ENCODE measurements around the gene SEC22C. TPM values are rescaled to one million over a fixed set of nuclear protein-coding genes. Genes with fewer than 3 reads are reported as not detected.

The SEC22C gene
- total RNA-seq, 1 donor from 2014 or later, result 33.1 TPM

DNA sequence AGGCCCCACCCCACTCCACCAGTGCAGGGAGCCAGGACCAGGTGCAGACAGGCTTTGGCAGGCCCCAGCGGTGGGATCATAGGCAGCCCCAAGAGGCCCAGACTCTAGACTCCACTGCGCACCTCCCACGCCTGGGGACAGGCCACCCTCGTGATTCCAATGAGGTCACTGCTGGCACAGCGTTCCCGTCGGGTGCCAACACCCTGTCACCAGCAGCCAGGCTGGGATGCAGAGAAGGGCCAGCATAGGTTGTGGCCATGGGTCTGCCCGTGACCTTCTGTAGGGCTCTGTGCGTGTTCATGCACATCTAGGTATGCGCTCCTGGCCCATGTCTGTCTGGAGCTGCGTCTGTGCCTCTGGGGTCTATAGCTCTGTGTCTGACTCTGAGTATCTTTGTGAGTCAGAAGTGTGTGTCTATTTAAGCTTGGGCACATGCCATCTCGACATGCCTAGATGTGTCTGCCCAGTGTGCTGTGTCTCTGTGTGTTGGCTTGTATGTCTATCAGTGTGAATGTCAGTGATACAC is 66.3 kb downstream of the SEC22C start:
- no peak for DNase-seq (ENCODE audit: low read depth)

DNA sequence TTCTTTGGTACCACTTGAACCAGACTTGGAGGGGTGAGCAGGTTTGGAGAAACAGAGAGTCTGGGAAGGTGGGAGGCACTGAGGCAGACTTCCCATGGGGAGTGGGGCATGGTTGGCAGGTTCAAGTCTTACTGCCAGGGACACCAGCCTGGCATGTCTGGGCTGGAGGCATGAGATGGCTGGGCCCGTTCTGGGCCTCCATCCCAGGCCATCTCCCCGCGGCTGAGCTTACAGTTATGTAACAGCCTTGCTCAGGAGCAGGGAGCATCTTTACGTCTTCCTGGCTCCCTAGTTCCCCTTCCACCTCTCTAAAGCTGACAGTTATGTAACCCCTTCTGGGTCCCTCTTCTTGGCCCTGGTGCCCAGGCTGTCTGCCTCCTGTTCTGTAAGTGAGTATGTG is 66.9 kb downstream of the SEC22C start:
- DNase-seq (ENCODE audit: low read depth), result no peak

DNA sequence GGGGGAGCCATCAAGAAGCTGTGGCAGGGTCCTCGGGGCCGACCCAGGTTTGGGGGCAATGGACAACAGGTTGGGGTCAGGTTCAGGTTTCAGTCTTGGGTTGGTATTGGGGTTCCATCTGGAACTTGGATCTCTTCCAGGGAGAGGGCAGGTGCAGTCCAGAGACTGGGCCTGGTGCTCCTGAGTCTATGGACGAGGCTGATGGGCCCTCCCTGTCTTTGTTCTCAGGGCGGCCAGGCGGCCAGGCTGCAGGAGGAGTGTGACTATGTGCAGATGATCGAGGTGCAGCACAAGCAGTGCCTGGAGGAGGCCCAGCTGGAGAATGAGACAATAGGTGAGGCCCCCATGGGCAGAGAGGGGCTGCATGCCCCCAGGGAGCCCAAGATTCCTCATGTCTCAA is 68.2 kb downstream of the SEC22C start:
- no peak for DNase-seq (ENCODE audit: low read depth)

DNA sequence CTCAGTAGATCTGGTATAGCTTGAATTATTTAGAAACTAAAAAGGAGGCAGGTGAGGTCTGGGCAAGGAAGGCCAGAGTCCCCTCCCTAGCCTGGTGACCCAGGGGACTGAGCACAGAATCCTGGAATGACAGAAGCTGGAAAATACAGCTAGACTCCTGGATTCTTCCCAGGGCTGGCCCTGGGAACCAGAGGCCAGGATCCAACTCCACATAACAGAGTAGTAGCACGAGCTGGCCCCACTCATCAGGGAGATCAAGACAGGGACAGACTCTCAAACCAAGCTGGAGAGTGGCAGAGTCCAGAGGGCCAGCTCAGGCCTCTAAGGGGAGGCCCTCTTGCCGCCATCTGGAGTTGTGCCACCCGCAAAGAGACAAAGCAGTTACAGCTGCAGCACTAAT is 68.6 kb downstream of the SEC22C start:
- DNase-seq (ENCODE audit: low read depth), result no peak

DNA sequence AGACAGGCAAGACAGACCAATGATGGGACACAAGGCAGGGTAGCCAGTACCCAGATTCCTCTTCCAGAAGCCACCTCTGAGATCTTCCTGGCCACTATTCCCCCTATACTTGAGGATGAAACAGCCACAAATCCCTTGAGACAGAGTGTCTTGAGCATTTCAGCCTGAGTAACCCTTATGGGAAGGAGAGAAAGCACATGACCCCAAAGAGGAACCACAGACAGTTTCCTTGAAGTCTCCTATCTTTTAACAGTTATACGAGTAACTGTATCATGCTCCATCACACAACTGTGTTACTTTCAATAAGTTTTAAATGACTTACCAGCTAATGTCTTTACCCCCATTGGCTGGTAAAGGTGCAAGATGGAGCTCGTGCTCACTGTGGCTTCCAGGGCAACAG is 70.0 kb downstream of the SEC22C start:
- no peak for DNase-seq (ENCODE audit: low read depth)

DNA sequence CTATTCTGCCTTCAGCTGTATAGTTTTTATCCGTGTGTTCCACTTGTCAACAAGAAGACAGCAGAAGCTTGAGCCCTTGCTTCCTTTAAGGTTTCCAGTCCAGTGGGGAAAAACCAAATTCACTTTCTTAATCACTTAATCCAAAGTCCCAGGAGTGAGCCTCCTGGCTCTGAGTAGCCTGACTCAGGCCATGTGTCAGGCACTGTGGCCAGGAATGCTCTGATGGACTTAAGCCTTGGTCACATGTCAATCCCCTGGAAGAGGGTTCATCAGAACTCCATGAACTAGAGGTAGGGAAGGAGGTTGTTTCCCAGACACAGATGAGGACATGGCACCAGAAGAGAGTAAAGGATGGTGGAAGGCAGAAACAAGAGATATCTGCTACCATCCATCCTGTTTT is 70.6 kb downstream of the SEC22C start:
- DNase-seq (ENCODE audit: low read depth), result no peak

DNA sequence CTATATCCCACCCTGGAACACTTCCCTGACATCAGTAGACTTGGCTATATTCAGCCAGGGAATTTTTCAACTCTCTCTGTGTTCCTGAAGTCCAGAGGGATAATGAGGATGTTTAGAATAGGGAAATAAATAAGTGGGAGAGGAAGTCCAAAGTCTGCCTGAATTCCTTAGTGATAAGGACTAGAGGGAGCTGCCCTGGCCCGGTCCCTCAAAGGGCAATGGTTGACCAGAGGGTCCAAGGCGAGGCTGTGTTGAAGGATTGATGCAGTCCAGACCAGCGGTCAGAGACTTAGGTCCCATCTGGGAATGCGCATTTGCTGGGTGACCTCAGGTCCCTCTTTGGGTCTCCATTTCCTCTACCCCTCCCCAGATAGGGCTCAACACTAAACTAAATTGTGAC is 71.4 kb downstream of the SEC22C start:
- no peak for DNase-seq (ENCODE audit: low read depth)

DNA sequence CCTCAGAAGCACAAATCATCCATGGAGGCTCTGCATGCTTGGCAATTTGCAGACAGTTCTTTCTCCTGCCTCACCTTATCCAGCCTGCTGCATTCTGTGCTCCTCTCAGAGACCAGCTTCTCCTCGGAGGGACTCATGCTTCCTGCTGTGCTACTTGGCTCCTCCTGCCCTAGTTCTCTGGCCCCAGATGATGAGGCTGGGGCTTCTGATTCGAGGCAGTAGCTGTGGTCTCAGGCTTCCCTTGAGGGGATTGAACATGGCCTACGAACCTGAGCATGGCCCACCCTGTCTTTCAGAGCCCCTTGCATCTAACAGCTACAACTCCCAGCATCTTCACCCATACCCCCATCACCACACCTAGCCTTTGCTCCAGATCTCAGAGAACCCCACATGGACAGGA is 72.7 kb downstream of the SEC22C start:
- DNase-seq (ENCODE audit: low read depth), result no peak

DNA sequence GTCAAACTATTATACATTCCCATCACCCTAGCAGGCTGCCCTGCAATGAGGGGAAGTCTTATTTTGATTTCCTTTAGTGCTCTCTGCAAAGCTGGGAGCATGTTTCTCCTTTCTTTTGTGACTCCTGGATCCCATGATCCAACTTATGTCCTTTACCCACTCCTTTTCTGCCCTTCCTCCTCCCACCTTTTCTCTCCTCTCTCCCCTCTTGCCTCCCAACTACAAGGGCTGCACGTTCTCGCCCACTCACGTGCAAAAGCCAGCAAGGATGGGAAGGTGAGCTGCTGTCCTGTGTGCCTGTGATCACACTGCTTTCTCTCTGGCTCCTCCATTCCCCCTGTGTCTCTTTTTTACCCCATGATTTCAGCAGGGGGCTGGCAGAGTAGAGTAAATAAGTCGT is 73.2 kb downstream of the SEC22C start:
- no peak for DNase-seq (ENCODE audit: low read depth)

DNA sequence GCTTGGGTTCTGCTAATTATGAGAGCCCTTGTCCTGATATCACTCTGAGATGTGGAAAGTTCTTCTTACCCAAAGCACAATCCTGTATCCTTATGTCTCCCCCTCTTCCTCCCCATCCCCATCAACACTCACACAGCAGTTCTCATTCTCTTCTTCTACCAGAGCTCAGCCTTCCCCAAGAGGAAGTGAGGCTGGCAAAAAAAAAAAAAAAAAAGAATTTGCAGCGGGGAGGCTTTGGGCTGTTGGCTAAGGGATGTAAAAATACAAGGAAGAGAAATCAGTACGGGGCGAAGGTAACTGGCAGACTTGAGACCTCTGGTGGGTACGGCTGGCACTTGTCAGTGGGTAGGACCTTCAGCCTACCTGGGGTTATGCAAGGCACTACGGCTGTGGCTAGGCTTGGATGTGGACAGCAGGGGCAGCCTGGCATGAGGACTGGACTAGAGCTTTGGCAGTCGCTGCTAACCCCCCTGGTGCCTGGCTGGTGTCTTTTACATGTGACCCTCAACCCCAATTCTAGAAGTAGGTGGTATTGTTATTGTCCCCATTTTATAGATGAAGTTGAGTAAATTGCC is 73.9 kb downstream of the SEC22C start:
- no peak for DNase-seq (ENCODE audit: low read depth)

DNA sequence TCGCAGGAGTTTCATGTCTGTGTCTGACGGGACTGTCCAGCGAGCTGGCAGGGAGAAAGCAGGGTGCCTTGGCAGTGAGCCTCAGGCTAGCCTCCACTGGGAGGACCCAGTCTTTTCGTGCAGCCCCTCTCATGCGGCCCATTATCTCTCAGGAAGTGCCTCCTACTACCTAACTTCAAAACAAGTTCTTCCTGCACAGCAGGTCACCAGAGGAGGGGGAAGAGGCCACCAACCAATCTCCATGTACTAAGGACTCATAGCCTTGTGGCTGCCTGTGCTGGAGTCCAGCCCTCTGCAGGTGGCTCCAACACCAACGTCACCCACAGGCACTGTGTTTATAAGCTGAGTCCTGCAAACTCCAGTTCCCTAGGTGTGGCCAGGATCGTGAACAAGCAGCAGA is 74.5 kb downstream of the SEC22C start:
- DNase-seq (ENCODE audit: low read depth), result no peak

DNA sequence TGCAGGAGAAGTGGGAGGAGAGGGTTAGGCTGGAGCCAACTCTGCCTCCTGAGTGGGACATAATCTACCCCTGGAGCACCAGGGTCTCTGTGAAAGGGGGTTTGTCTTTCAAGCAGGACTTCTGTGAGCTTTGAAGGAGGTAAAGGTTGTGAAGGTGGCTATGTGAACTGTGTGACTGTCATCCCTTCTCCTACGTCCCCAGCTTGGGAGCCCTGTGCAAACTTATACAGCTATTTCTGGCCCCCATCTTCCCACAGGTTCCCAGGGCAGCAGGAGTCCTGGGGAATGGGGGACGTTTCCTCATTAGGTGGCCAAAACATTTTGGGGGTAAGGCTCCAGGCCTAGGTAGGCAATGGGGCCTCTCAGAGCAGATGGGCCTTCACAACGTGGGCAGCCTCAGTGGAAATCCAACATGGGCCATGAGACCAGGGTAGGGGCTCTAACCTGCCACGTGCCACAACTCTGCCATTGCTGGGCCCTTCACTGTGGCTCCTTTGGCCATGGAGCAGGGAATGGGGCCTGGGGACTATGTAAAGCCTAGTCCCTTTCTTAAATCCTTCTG is 75.8 kb downstream of the SEC22C start:
- no peak for DNase-seq (ENCODE audit: low read depth)

DNA sequence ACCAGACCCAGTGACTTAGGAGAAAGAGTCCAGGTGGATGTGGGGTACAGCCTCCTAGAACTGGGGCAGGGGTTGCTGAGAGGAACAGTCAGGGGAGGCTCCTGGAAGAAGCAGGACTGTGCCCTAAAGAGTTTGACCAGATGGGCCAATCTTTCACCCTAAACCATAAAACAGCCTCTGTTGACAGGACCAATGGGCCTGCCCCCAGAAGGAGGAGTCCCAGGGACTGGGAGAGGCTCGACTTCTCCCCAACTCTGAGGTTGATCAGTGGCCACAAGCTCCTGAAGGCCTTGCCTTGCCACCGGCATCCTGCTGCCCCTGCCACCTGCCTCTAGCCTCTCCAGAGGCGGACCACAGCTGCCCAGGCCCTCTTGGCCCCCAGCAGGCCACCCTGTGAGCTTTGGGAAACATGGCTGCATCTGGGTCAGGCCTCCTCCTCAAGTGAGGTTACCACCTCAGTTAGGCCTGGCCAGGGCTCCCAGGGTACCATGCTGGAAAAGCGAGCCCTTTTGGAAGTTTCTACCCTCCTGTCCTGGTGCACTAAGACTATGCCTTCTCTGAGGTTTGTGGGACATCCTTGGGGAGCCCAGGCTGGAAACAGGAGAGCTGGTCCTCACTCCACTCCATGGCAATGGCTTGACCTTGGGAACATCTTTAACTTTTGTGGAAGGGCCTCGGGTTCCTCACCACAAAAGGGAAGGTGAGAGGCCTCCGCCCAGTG is 76.5 kb downstream of the SEC22C start:
- no peak for DNase-seq (ENCODE audit: low read depth)

DNA sequence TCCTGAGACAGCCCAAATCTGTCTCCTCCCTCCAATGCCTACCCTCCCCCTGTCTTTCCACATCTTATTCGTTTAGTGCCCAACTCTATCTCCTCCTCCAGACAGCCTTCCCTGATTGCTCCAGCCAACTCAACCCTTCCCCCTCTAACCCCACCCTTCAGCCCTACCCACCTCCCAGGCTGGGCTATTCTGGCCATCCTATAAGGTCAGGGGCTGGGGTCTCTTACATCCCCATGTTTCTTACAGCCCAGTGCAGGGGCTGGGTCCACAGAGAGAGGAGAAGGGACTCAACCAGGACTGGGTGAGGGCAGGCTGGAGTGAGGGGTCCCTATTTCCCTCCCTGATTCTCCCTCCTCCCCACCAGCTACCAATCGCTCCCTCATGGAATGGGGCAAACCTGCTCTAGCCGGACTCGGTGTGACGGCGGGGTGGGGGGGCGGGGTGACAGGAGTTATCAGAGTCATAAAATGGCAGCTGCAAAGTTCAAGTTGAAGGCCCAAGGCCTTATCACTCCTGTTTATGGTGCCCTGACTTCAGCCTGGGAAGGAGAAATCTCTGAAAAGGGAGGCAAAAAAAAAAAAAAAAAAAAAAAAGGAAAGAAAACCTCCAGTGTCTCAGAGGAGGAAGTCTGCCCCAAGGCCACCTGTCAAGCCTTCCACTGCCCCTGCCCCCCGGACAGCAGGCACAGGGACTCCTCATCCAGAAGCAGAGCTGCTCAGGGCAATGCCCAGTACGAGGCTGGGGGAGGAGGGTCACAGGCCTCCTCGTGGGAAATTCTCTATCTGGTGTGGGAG is 77.2 kb downstream of the SEC22C start:
- no peak for DNase-seq (ENCODE audit: low read depth)

DNA sequence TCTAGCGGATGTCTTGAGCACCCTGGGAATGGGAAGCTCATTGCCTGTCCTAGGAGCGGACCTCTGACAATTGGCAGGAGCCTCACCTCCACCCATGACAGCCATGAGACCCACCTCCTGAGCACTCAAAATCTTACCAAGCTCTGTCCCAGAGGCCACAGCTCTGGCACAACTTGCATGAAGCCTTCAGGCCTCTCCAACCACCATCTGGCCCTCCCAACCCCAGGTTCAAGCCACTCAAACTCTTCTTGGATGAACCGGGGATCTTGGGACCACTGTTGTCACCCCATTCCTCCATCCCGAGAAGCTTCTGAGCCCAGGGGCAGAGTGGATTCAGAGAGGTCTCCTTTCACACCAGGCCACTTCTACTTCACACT is 77.8 kb downstream of the SEC22C start:
- no peak for DNase-seq (ENCODE audit: low read depth)

DNA sequence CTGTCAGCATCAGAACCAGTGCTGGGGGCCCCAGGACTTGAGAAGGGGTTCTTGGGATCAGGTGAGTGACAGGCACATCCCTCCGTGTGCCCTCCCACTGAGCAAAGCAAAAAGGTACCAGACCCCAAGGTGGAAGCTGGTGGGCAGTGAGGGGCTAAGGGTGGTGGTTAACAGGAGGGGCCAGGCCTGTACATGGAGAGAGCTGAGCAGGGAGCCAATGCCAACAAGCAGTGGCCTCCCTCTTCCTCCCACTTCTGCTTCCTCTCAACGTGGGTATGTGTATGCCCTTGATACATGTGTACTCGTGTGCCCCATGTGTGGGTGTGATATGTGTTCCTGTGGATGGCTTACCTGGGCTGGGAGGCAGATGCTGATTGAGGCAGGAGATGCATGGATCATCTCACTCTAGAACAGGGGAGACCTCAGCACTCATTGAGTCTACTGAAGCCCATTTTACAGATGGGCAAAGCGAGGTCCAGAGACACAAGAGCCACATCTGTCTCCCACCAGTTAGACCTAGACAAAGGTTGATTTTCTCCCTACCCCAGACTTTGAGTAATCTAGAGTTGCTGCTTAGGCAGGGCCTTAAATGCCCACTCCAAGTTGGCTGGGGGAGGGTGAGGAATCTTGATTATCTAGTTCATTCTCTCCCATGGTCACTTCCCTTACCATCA is 78.4 kb downstream of the SEC22C start:
- DNase-seq (ENCODE audit: low read depth), result no peak

DNA sequence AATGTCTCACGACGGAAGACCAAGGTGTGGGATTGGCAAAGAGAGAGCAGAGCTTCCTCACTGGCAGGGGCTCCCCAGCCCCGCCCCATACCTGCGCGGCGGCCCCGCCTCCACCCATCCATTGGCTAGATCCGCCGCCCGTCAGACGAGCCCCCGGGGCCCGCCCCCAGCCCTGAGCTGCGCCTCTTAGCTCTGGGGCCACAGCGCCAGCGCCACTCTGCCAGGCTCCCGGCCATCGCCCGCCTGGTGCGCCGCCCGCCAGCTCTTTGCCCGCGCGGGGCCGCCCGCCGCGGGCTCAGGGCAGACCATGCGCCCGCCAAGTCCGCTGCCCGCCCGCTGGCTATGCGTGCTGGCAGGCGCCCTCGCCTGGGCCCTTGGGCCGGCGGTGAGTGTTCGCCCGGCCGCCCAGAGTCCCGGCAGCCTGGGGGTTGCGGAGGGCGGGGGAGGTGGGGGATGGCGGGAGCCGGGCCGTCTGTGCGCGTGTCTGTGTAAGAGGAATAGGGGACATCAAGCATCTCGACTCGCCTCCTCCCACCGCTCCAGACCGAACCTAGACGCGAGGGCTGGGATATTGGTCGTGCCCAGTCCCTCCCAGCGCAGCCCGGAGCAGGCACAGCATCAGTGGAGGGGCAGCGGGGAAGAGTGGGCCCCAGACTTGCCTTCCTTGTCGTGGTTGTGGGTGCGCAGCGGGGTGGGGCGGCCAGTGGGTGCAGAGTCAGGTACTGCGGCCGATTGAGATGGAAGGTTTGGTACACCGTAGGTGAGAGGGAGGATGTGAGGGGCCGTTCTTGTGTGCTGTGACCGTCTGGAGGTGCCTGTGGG is 79.1 kb downstream of the SEC22C start, which contains the start of gene VIPR1:
TSS of gene VIPR1 (plus strand) at position 215 of the 822 bp plus-strand sequence. CDS start at position 308, 93 bp downstream.
- no peak for DNase-seq (ENCODE audit: low read depth)

DNA sequence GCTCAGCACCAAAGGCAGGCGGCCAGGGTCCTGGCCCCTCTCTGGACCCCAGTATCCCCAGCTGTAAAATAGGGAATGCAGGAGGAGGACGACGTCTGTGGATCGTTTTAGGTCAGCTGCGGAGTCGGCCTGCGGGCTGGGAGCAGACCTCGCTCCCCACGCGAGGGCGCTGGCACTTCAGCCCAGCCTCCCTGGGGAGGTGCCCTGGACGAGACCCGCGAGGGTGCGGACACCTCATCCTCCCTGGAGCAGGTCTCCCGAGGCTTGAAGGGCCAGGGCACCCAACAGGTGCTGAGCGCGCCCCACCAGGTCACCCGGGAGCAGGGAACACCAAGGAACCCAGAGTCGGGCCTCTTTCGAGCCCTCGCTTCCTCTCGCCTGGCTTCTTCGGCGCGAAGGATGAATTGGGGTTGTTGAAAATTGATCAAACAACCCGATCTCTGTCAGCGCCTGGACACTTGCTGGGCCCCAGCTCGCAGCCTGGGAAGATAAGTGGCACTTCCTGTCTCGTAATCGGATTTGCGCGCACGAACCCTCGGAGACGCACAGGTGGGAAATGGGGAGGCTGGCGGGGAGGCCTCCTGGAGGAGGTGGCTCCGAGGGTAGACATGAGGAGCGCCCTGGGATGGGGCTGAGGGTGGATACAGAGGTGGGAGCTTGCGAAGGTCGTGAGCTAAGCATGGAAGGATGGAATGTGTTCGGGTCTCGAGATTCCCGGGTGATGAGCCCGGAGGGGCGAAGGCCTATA is 79.9 kb downstream of the SEC22C start:
- peak; percentile 21 for DNase-seq (ENCODE audit: low read depth)

DNA sequence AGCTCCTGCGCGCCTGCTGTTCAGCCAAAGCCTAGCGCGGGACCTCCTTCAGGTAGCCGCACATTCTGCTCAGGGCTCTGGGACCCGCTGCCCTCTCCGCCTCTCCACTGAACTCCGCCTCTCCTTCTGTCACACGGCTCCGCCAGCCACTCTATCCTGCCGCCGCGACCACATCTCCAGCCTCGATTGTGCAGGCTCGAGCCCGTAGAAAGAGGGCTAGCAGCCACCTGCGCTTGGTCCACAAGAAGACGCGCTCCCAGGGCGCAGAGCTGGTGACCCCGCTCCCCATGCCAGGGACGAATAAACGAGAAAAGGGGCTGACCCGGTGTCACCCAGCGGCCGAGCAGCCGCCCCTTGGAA is 80.5 kb downstream of the SEC22C start:
- DNase-seq (ENCODE audit: low read depth), result no peak

DNA sequence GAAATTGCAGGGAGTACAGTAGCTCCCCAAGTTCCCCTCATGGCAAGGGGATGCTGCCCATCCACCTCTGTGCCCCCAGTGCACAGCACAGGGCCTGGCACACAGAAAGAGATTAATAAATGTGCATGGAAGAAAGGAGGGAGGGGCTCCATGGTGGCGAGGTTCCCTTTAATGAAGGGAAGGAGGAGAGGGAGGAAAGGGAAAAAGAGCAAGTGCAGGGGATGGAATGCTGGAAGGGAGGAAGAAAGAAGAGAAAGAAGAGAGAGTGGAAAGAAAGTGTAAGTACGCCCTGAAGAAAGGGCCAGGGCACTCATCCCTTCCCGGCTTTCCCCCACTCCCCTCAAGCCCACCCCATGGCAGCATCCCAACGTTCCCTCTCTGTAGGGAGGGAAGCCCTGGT is 80.9 kb downstream of the SEC22C start:
- DNase-seq (ENCODE audit: low read depth), result no peak

All from myocyte (in vitro differentiated cells).